Middle frontal gyrus (tissue), 1 donor: ENCODE results near the gene ANP32A.
A peak's percentile ranks its signal among the peaks of the same experiment; 100 is the strongest.
"Not testable (repeated sequence)": the region's sequence is repeated elsewhere in the genome, so short reads cannot be mapped to it uniquely, and the experiment has no call there.

ENCODE experiments used
- DNase-seq: peaks from one replicate; pipeline ENCODE4 v3.0.0-alpha.2; 2015; ENCODE audit warnings: low spot score; ENCODE audit errors: extremely low spot score

ANP32A gene

DNA sequence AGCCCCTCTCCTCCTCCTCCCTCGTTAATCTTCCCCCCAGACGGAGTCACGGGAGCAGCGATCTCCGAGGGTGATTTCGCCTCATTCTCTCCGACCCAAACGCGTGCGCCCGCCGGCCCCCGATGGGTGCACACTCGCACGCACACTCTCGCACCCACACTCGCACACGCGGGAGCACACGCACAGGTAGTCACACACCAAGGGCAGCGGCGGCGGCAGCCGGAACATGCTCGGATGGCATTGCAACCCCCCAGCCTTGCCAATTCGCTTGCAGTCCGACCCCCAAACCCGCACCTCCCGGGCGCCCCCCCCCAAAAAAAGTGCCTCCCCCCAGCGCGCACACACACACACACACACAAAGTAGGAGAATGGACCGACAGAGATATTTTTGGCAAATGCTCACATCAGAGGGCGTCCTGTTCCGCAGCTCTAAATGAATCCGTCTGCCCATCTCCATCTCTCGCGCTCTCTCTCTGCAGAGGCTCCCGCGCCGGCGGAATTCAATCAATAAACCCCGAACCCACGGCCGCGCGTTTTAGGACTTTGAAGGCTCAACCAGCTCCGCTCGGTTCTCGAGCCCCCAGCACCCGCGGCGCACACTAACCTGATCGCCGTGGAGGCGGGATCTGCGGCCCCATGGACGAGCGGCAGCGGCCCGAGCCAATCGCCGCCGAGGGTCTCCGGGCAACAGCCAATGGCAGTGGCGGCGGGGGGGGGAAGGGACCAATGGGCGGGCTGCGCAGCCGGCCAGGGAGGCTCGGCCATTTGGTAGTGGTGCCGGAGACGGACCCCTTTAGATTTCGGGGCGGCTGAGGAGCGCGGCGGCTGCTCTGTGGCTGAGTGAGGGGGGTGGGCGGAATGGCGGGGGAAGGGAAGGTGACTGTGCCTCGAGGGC is at the start of gene ANP32A:
ANP32A (minus strand) TSS at position 601 of the 895 bp plus-strand sequence; CDS start at position 457, 144 bp downstream.
- DNase-seq: peak; percentile 89

DNA sequence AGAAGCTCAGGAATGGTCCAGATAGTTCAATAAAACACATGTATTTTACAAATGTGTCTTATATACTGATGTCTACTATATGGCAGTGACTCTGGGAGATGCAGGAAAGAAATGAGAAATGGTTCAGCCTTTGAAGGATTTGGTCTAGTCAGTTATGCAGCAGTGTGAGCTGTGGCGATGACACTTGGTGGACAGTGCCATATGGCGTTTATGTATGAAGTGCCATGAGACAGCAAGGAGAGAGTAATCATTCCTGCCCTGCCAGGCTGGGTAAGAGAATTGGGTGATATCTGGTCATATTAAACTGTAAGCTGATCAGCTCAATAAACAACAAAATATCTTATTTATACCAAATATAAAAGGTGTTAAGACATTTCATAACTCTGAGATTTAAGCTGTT is 47.6 kb upstream of the ANP32A start:
- no peak for DNase-seq

DNA sequence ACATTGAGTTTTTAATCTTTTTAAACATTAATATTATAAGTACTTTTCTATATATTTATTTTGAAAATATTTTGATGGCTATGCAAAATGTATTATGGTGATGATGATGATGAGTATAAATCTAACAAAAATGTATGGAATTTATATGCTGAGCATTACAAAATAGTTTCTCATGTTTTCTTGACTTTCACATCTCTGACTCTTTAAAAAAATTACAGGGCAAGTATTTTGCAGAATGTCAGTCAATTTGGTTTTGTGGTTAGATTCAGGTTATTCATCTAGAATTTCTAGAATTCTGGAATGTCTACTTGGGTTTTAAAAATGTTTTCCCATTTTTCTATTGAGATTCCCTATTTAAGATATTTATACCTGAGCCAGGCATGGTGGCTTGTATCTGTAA is 41.7 kb upstream of the ANP32A start:
- DNase-seq: no peak

DNA sequence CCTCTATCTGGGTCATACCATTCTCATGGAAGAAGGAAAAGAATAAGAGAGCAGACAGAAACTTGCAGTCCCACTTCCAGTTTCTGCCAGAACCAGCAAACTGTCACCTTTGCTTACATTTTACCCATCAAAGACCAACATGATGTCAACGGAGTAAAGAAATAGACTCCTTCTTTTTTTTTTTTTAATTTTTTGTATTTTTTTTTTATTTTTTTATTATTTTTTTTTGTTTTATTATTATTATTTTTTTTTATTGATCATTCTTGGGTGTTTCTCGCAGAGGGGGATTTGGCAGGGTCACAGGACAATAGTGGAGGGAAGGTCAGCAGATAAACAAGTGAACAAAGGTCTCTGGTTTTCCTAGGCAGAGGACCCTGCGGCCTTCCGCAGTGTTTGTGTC is 38.0 kb upstream of the ANP32A start:
- not testable (repeated sequence) for DNase-seq

DNA sequence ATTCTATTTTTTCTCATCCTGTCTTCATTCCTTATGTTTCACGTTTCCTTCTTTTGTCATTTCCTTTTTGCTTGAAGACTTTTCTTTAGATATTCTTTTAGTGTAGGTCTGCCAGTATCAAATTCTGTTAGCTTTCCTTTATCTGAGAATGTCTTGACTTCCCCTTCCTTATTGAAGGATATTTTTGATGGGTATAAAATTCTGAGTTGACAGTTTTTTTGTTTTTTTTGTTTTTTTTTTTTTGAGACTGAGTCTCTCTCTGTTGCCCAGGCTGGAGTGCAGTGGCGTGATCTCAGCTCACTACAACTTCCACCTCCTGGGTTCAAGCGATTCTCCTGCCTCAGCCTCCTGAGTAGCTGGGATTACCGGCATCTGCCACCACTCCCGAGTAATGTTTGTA is 36.7 kb upstream of the ANP32A start:
- not testable (repeated sequence) for DNase-seq

DNA sequence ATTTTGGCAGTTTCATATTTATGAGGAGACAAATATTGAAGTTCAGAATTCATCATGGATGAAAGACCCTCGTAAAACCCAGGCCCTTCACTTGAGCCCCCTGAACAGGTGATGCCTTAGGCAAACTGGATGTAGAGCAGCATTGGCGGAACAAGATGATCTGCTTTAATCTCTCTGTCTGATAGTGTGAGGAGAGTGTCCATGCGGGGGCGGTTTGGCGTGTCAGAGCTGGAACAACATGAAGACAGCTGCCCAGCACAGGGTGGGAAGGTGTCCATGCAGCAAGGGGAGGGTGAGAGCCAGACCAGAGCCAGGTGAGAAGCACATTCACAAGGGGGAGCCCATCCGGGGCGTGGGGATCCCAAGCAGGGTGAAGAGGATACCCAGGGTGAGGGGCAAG is 31.8 kb upstream of the ANP32A start:
- DNase-seq: no peak

DNA sequence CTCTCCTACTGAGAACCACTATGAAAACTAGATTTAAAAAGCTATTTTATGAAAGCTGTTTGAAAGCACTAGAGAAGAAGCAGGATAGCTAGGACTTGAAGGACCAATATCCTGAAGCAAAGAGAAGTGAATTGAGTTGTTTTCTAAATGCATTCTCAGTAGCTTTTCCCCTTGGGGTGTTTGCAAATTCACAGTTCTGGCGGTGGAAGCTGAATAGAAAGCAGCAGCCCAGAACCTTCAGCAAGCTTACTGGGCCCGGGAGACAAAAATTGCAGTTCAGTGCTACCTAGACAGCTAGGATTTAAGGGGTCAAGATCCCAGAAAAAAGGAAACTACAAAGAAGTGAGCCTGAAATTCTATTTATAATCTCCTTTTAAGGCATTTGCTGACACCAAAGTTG is 31.3 kb upstream of the ANP32A start:
- DNase-seq: no peak

DNA sequence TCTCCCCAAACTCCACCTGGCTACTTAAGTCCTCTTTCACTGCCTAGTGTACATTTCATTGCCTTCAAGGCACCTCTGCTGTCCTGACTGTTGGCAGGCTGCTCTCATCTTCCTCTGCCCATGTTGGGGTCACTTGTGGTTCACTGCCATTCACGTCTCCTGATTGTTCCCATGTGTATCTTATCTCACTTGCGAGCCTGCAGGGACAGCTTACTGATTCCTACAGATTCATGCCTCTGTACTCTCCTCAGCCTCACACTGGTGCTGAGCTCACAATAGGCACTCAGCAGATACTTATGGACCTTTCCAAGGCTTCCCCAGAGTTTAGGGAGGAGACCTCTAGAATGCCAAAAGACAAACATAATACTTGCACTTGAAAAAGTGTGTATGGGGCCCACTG is 28.8 kb upstream of the ANP32A start:
- DNase-seq: no peak

DNA sequence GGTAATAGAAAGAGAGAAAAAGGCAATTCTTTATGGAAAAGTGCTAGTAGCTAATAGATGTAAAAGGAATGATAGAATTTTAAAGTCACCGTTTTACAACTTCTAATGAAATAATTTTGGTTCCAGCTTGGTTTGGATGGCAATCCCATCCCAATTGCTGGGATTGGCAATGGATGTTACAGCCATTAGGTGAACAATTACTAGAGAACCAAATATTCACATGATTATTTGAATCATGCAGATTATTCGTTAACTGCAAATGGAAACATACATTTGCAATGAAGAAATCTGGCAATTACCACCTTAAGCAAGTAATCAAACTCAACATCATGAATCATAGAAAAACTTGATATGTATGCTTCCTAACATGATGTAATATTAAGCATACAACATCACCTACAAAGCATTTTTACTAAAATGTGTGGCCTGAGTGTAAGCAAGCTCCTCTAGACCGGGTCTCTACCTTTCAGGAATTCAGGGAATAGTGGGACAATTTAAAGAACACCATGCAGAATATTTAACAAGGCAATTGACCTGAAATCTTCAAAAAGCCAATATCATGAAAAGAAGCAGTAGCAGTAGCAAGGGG is 26.2 kb upstream of the ANP32A start:
- no peak for DNase-seq

DNA sequence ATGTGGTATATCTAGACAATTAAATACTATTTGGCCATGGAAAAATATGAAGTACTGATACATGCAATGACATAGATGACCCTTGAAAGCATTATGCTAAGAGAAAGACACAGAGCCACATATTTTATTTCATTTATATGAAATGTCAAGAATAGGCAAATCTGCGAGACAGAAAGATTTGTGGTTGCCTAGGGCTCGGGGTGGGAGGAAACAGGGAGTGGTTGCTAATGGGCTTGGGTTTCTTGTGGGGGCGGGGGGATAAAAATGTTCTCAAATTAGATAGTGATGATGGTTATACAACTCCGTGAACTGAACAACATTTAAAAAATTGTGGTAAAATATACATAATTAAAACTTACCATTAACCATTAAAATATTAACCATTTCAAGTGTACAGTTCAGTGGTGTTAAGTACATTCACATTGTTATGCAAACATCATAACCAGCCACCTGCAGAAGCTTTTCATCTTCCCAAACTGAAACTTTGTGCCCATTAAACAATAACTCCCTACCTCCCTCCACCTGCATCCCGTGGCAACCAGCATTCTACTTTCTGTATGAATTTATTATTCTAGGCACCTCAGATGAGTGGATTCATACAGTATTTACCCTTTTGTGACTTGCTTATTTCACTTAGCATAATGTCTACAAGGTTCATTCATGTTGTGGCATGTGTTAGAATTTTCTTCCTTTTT is 24.3 kb upstream of the ANP32A start:
- DNase-seq: no peak

DNA sequence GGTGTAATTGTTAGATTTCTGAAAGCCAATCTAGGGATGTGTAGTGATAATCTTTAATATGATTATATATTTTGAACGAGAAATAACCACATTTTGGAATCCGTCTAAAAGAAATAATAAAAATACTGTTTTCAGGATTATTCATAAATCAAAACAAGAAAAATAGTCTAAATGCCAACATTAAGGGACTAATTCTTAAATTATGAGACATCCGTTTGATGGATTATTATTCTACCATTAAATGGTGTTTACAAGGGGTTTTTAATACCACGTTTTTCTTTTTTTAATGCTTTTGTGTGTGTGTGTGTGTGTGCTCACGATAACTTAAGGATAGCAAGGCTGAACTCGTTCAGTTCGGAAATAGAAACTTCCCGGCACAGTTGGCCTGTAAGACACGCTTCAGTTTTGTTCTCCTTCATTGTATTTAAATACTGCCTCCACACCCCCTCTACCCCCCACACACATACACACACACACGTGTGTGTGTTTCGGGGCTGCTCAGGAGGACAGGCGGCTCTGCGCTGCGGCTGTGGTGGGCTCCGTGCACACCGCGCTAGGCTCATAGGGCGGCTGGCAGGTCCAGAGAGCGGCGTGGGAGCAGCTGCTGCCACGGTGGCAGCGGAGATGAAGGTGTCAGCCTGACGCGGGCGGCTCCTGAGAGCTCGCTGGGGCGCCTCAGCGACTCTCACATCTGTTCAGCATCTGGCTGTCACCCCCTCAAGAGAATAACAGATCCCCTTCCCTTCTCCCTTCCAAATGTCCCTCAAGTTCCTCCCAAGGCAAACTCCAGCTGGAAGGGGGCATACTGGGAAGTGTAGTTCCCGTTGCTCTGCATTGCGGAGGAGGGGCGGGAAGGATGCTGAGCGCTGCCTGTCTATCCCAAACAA is 23.0 kb upstream of the ANP32A start:
- DNase-seq: no peak

DNA sequence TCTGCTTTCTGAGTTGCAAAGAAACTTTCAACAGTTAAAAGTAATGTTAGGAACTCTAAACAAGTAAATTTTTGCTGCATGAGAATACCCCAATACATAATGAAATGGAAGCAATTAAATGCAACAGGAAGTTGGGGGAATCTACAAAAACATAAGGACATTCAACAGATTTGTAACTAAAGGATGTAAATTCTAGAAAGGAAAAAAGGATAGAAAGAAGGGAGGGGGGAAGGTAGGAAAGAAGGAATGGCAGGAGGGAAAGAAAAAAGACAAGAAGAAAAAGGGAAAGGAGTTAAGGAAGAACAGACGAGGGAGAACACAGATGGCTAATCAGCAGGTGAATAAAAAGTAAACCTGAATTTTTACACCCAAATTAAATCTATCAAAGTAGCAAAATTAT is 22.3 kb upstream of the ANP32A start:
- DNase-seq: no peak

DNA sequence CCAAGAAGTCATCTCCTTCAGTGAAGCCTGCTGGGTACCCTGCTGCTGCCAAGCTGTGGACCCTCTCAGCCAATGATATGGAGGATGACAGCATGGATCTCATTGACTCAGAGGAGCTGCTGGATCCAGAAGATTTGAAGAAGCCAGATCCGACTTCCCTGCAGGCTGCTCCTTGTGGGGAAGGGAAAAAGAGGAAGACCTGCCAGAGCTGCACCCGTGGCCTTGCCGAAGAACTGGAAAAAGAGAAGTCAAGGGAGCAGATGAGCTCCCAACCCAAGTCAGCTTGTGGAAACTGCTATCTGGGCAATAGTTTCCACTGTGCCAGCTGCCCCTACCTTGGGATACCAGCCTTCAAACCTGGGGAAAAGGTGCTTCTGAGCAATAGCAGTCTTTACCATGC is 13.7 kb upstream of the ANP32A start:
- DNase-seq: no peak

DNA sequence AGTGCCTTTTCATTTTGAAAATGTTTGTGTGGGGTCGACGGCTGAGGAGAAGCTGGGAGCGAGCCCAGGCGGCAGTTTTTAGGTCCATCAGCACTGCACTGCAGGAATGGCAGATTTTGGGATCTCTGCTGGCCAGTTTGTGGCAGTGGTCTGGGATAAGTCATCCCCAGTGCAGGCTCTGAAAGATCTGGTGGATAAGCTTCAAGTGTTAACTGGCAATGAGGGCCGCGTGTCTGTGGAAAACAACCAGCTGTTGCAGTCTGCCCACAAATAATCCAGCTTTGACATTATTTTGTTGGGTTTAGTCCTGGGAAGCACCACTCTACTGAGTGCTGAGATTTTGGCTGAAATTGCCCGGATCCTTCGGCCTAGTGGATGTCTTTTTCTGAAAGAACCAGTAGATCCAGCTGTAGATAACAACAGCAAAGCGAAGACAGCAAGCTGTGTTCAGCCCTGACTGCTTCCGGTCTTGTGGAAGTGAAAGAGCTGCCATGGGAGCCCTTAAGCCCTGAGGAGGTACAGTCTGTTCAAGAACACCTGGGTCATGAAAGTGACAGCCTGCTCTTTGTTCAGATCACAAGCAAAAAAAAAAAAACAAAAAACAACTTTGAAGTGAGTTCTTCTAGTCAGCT is 13.1 kb upstream of the ANP32A start:
- no peak for DNase-seq

DNA sequence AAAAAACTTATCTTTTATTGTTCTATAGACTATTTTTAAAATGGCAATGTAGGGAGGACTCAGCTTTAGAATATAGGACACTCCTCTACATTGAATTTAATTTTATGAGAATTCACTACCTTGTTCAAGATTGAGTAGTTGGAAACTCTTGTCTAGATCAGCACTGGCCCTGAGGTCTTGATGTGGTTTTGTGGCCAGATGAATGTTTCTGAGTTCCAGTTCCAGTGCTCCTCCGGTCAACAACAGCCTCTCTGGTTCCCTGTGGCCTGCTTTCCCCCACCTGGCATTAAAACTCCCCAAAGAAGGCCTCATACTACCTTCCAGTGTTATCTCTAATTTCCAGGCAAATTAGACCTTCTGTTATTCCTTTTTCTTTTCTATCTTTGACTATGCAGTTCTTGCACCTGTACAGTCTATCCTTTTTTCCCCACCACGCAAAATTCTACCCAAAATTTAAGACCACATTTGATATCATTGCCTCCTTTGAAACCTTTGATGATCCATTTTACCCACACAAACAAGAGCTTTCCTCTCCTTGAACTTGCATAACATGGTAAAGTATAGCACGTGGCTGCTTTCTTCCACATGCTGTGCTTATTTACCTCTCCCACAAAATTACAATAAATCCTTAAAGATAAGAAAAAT is 9.6 kb upstream of the ANP32A start:
- DNase-seq: no peak

DNA sequence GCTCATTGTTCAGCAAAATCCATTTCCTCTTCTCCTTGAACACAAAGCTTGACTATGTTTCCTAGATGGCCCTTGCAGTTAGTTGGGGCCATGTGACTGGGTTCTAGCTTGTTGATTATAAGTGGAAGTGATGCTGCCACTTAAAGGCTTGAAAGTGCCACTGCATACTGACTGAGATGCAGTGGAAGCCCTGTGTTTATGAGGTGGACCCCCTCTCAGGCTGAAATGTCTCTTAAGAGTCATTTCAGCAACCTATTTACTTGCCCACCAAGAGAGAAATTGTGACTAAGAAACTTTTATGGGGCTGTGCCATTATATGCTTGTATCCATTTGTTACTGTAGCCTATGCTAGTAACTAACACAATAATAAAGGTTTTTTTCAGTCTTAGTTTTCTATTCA is 8.4 kb upstream of the ANP32A start:
- DNase-seq: peak; percentile 43

DNA sequence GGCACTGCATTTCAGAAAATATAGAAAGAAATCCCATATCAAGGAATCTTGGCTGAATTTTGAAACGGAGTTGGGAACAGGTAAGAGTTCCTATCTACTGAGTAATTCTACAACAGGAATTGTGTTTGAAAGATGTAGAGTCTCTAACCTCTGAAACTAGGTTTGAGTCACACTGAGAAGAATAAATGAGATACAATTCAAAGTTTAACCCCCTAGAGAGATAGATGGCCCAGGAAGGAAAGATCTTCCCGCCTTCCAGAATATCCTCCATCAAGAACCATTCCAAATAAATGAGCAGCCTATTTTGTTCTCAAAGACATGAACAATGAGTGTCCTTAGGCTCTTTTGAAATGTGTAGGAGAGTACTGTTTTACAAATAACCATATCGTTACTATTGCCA is 2.9 kb upstream of the ANP32A start:
- DNase-seq: no peak

DNA sequence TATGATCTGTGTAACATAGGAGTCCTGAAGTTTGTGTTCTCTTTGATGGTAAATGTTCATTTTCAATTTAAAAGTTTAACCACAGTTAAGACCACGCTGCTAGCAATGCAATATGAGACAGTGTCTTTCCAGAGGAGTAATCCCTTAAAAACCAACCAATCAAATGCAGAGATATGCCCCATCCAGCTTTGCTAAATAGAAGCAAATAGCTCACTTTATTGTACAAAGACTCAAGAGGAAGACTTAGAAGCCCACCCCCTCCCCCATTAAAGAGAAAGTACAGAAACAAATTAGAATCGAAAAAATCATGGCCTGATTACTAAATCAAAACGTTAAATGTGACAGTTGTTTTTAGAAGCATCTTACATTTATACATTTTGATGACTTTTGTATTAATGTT is 2.1 kb upstream of the ANP32A start:
- DNase-seq: no peak

DNA sequence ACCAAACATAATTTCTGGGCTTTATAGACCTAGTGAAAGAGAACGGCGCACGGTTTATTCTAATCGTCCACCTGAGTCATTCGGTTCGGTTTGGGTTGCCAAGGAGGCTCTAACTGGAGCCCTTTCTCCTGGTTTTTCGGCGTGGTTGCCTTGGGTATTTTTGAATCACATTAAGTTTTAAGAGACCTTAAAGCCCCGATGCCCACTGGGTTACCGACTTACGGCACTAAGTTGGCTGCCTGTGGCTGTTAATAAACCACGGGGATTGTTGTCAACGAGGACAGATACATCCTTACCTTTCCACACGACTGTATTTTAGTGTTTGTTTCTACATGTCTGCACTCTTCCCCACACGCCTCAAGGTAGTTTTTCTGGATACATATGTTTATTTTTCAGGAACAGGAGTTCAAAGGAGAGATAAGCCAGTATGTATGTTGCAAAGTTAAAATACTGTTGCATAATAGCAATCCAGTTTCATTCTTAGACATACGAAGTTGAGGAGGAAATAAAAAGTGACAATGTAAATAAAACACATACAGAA is 1.2 kb upstream of the ANP32A start:
- DNase-seq: no peak

DNA sequence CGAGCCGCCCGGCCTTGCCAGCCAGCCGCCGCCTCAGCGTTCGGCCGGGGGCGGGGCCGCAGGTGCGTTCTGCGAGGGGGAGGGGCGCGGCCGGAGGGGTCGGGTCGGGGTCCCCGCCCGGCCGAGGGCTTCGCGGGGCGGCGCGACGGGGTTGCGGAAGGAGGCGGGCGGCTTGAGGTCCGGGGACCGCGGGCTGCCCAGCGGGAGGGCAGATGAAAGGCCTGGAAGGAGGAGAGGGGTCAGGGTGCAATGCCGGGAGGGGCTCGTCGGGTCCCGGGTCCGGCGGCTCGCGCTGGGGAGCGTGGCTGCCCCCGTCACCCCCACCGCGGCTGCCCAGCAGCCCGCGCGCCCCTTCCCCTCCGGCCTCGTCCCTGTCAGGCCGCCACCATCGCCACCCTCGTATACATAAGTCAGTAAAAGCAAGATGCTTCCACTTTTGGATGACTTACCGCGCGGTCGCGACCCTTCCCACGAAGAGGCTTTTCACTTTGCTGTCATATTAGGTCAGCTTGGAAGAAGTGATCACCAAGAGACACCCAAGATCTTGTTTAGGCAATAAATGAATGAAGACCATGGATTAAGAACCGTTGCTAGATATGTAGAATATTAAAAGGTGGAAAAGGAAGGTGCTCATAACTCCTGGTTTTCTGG is 620 bp upstream of the ANP32A start:
- no peak for DNase-seq
